ENCODE measurements around the gene OTUD4.

DNA sequence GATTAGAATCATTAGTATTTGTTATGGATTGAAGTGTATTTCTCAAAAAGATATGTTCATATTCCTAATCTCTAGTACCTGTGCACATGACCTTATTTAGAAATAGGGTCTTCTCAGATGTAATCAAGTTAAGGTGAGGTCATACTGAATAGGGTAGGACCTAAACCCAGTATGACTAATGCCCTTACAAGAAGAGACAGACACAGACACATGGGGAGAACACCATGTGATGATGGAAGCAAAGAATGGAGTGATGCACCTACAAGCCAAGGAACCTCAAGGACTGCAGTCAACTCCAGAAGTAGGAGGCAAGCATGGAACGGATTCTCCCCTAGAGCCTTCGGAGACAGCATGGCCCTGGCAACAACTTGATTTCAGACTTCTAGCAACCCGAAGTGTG lies 31.4 kb downstream of the OTUD4 start:
- TF ChIP-seq ZBTB8A (tag by site-specific recombination; IDR thresholded peaks at IDR 0.05), result no peak
- TF ChIP-seq, protein P1, sequence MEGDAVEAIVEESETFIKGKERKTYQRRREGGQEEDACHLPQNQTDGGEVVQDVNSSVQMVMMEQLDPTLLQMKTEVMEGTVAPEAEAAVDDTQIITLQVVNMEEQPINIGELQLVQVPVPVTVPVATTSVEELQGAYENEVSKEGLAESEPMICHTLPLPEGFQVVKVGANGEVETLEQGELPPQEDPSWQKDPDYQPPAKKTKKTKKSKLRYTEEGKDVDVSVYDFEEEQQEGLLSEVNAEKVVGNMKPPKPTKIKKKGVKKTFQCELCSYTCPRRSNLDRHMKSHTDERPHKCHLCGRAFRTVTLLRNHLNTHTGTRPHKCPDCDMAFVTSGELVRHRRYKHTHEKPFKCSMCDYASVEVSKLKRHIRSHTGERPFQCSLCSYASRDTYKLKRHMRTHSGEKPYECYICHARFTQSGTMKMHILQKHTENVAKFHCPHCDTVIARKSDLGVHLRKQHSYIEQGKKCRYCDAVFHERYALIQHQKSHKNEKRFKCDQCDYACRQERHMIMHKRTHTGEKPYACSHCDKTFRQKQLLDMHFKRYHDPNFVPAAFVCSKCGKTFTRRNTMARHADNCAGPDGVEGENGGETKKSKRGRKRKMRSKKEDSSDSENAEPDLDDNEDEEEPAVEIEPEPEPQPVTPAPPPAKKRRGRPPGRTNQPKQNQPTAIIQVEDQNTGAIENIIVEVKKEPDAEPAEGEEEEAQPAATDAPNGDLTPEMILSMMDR (tag by site-specific recombination; IDR thresholded peaks at IDR 0.05), result no peak
- no peak for TF ChIP-seq ZNF558 (tag by site-specific recombination; IDR thresholded peaks at IDR 0.05)
- TF ChIP-seq ZNF133 (tag by site-specific recombination; IDR thresholded peaks at IDR 0.05), result no peak
- no peak for TF ChIP-seq YY1 (tag by site-specific recombination; IDR thresholded peaks at IDR 0.05)
- TF ChIP-seq, protein P2, sequence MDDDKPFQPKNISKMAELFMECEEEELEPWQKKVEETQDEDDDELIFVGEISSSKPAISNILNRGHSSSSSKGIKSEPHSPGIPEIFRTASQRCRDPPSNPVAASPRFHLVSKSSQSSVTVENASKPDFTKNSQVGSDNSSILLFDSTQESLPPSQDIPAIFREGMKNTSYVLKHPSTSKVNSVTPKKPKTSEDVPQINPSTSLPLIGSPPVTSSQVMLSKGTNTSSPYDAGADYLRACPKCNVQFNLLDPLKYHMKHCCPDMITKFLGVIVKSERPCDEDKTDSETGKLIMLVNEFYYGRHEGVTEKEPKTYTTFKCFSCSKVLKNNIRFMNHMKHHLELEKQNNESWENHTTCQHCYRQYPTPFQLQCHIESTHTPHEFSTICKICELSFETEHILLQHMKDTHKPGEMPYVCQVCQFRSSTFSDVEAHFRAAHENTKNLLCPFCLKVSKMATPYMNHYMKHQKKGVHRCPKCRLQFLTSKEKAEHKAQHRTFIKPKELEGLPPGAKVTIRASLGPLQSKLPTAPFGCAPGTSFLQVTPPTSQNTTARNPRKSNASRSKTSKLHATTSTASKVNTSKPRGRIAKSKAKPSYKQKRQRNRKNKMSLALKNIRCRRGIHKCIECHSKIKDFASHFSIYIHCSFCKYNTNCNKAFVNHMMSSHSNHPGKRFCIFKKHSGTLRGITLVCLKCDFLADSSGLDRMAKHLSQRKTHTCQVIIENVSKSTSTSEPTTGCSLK (tag by site-specific recombination; IDR thresholded peaks at IDR 0.05), result no peak
- no peak for TF ChIP-seq ZNF423 (tag by site-specific recombination; IDR thresholded peaks at IDR 0.05)
- no peak for TF ChIP-seq WT1 (tag by site-specific recombination; IDR thresholded peaks at IDR 0.05)
- TF ChIP-seq, protein P3, sequence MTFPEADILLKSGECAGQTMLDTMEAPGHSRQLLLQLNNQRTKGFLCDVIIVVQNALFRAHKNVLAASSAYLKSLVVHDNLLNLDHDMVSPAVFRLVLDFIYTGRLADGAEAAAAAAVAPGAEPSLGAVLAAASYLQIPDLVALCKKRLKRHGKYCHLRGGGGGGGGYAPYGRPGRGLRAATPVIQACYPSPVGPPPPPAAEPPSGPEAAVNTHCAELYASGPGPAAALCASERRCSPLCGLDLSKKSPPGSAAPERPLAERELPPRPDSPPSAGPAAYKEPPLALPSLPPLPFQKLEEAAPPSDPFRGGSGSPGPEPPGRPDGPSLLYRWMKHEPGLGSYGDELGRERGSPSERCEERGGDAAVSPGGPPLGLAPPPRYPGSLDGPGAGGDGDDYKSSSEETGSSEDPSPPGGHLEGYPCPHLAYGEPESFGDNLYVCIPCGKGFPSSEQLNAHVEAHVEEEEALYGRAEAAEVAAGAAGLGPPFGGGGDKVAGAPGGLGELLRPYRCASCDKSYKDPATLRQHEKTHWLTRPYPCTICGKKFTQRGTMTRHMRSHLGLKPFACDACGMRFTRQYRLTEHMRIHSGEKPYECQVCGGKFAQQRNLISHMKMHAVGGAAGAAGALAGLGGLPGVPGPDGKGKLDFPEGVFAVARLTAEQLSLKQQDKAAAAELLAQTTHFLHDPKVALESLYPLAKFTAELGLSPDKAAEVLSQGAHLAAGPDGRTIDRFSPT (tag by site-specific recombination; IDR thresholded peaks at IDR 0.05), result no peak
- TF ChIP-seq ZNF544 (tag by site-specific recombination; IDR thresholded peaks at IDR 0.05), result no peak
- no peak for TF ChIP-seq HOXD13 (CRISPR knock-in tag; IDR thresholded peaks at IDR 0.05; ENCODE audit: borderline replicate concordance)
- TF ChIP-seq, protein P4, sequence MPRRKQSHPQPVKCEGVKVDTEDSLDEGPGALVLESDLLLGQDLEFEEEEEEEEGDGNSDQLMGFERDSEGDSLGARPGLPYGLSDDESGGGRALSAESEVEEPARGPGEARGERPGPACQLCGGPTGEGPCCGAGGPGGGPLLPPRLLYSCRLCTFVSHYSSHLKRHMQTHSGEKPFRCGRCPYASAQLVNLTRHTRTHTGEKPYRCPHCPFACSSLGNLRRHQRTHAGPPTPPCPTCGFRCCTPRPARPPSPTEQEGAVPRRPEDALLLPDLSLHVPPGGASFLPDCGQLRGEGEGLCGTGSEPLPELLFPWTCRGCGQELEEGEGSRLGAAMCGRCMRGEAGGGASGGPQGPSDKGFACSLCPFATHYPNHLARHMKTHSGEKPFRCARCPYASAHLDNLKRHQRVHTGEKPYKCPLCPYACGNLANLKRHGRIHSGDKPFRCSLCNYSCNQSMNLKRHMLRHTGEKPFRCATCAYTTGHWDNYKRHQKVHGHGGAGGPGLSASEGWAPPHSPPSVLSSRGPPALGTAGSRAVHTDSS (tag by site-specific recombination; IDR thresholded peaks at IDR 0.05), result no peak
- TF ChIP-seq PRDM1 (tag by site-specific recombination; IDR thresholded peaks at IDR 0.05), result no peak
- no peak for TF ChIP-seq ZNF121 (tag by site-specific recombination; IDR thresholded peaks at IDR 0.05)
